ENCODE measurements around the gene ATAD3A.

- no peak for TF ChIP-seq CTCF (conservative IDR thresholded peaks at IDR 0.05 in 1 of 2, IDR thresholded peaks at IDR 0.05 in 1 of 2; ENCODE audit: extremely low read depth in 1 of 2, insufficient read depth in 1 of 2, low read depth in 1 of 2, low read length in 2 of 2)
- TF ChIP-seq EZH2 (IDR thresholded peaks at IDR 0.05; ENCODE audit: borderline replicate concordance, low read length), result no peak
Measured at GRCh38 chr1:1479547-1480487, 32.1 kb upstream of the ATAD3A start.

Data from mammary epithelial cell (primary cell).